Measurements from ENCODE around the gene AKR1A1.
A peak's percentile ranks its signal among the peaks of the same experiment; 100 is the strongest.
"Not testable (repeated sequence)": the region's sequence is repeated elsewhere in the genome, so short reads cannot be mapped to it uniquely, and the experiment has no call there.

The AKR1A1 gene

DNA sequence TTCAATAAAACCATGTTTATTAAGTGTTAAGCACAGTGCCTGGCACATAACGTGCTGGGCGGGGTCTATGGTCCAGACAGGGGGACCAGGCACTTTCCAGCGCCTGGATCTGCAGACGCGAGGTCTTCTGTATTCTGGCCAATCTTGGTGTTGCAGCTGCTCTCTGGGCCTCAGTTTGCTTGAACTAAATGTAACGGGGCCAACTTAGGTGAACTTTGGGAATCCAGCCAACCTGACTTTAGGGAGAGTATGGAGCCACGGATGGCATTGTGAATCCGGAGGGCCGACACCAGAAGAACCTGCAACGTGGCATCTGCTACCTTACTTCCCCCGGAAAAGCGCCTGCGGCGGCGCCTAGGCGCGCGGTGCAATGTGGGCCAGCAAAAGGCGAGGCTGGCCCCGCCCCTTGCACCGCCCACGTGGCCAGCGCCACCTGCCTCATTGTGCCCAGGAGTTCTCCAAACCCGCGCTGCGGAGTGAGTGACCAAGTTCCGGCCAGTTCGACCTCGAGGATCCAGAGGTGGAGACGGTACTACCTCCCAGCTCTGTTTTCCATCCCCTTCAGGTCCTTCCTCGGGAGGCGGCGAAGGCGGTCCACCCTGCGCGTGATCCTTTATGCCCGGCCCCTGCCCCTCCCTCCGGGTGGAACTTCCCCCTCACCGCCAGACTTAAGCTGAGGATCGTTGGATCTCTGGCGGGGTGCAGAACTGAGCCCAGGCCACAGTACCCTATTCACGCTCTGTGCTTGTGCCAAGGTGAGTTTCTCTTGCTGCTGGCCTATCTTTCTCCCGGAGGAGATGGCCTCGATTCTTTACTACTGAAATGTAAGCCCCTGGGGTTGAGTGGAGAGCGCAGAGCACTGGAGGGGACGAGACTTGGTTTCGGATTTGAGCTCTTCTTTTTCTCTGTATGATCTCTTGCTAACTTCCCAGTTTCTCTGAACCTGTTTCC lies at the start of gene AKR1A1:
TSS of gene AKR1A1 (plus strand) at position 426 of the 951 bp plus-strand sequence. CDS start 10,969 bp downstream, outside the sequence.
- Mint-ChIP-seq H3K27me3 (peaks cover 3% of the 10 kb centered on the region), H3K36me3 (ENCODE audit: low read depth) (peaks cover 51% of the 10 kb centered on the region), H3K27ac (peak within 1 kb of the TSS; percentile 96), H3K4me3 (peak within 1 kb of the TSS; percentile 93), H3K9me3 (no peaks in the 10 kb centered on the region), H3K4me1 (ENCODE audit: low read depth) (peaks cover 43% of the 10 kb centered on the region)
- intact Hi-C loops (cut with micrococcal nuclease), result loop anchor here (1.0 to 2.0 kb wide), 2 partner anchors 7 to 30 kb away; partner anchors contain the start of gene PRDX1

DNA sequence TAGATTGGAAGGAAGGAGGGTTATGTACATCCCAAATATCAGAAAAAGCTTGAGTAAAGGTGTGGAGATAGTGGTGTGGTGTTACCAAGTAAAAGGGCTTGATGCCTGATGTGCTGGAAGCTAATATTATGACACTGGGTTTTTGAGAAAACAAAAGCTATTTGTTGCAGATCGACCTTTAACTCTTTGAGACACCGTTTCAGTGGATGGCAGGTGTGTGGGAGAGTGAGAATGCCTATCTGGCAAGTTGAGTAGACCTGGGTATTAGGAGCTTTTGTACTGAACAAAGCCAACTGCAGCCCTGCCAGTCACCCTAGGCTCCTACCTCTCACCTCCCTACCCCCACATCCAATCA lies 49.1 kb upstream of the AKR1A1 start:
- H3K27me3 Mint-ChIP-seq, result no peaks in the 10 kb centered on the region
- H3K4me3 Mint-ChIP-seq, result no peak overlapping the region

DNA sequence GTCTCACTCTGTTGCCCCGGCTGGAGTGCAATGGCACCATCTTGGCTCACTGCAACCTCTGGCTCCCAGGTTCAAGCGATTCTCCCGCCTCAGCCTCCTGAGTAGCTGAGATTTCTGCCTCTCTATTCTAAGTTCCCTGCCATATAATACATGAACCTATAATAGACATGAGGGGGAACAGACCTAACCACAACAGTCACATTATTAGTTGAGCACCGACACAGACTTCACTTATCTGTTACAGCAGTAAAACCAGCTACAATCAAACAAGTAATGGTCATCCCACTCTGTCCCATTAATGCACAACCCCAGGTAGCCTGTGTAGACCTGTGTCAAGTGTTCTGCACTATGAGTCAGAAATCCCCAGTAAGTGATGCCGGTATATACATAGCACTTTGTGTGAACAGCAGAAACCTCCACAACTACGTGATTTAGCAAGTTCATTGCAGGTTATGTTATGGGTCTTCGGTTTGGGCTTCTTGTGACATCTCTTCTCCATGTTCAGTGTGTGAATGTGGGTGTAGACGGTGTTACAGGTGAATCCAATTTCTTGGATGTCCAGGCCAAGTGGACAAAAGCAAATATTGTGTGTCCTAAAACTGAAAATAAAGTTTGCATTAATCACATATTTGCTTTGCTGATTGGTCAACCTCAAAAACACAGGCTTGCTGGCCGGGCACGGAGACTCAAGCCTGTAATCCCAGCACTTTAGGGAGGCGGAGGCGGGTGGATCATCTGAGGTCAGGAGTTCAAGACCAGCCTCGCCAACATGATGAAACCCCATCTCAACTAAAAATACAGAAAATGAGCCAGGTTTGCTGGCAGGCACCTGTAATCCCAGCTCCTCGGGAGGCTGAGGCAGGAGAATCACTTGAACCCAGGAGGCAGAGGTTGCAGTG lies 46.9 kb upstream of the AKR1A1 start:
- H3K4me1 Mint-ChIP-seq (ENCODE audit: low read depth), result peaks cover 24% of the 10 kb centered on the region
- no peaks in the 10 kb centered on the region for H3K9me3 Mint-ChIP-seq
- intact Hi-C loops (cut with micrococcal nuclease), result loop anchor here (5.0 kb wide), 1 partner anchor 161 kb away; the partner anchor contains the start of genes MUTYH and TOE1
- H3K4me3 Mint-ChIP-seq, result no peak overlapping the region
- H3K27ac Mint-ChIP-seq, result no peak overlapping the region
- peaks cover 12% of the 10 kb centered on the region for H3K36me3 Mint-ChIP-seq (ENCODE audit: low read depth)
- no peaks in the 10 kb centered on the region for H3K27me3 Mint-ChIP-seq

More for the DNA sequence above, 49.1 kb upstream of the AKR1A1 start:
- Mint-ChIP-seq H3K4me1 (ENCODE audit: low read depth) (peaks cover 25% of the 10 kb centered on the region), H3K27ac (no peak overlapping the region), H3K36me3 (ENCODE audit: low read depth) (no peaks in the 10 kb centered on the region), H3K9me3 (no peaks in the 10 kb centered on the region)
- intact Hi-C loops (cut with micrococcal nuclease), result loop anchor here (5.0 kb wide), 1 partner anchor 159 kb away; the partner anchor contains the start of genes MUTYH and TOE1

DNA sequence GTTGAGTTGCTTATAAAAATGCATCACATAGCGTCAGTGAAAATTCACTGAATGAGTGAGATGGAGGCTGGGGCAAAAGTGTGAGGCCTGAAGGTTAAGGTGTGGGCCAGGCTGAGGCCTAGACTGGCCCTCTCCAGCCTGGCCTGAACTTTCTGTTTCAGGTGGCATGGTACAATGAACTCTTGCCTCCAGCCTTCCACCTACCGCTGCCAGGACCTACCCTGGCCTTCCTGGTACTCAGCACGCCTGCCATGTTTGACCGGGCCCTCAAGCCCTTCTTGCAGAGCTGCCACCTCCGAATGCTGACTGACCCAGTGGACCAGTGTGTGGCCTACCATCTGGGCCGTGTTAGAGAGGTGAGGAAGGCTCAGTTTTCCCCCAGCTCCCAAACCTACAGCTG lies 43.4 kb upstream of the AKR1A1 start:
- H3K4me3 Mint-ChIP-seq, result no peak overlapping the region
- H3K4me1 Mint-ChIP-seq (ENCODE audit: low read depth), result no peaks in the 10 kb centered on the region
- no peak overlapping the region for H3K27ac Mint-ChIP-seq
- H3K9me3 Mint-ChIP-seq, result no peaks in the 10 kb centered on the region
- intact Hi-C loops (cut with micrococcal nuclease), result no loop called here
- peaks cover 47% of the 10 kb centered on the region for H3K36me3 Mint-ChIP-seq (ENCODE audit: low read depth)
- H3K27me3 Mint-ChIP-seq, result no peaks in the 10 kb centered on the region

DNA sequence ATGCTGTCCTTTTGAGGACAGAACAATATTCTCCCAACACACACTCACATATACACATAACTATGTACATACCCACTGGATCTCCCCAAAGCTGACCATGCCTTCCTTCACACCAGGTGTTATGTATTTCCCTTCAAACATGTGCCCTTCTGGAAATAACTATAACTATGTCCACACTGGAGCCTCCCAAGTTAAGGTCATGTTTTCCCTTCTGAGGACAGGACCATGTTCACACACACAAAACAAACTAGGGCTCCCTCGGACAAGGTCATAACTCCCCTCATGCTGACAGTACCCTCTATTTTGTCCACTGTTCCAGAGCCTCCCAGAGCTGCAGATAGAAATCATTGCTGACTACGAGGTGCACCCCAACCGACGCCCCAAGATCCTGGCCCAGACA lies 42.7 kb upstream of the AKR1A1 start:
- Mint-ChIP-seq H3K27ac (no peak overlapping the region), H3K36me3 (ENCODE audit: low read depth) (peaks cover 54% of the 10 kb centered on the region), H3K27me3 (no peaks in the 10 kb centered on the region), H3K9me3 (no peaks in the 10 kb centered on the region), H3K4me1 (ENCODE audit: low read depth) (peaks cover 4% of the 10 kb centered on the region), H3K4me3 (no peak overlapping the region)
- intact Hi-C loops (cut with micrococcal nuclease), result no loop called here

DNA sequence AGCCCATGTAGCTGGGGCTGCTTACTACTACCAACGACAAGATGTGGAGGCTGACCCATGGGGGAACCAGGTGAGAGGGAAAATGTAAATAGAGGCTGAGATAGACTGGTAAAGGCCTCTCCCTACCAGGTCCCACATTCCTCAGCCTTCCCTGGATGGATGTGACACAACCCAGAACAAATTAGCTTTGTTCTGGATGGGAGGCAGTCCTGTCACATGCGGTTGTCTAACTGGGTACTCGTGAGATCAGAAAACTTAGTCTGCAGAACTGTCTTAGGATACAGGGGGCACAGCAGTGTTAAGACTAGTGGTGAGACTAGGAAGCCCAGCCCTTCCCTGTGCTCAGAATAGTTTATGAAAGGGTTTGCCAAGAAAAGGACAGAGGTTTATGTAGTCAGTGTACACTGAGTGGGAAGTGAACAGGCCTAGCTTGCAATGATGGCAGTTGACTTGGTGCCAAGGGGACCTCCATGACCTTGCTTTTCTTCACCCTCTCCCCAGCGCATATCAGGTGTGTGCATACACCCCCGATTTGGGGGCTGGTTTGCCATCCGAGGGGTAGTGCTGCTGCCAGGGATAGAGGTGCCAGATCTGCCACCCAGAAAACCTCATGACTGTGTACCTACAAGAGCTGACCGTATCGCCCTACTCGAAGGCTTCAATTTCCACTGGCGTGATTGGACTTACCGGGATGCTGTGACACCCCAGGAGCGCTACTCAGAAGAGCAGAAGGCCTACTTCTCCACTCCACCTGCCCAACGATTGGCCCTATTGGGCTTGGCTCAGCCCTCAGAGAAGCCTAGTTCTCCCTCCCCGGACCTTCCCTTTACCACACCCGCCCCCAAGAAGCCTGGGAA lies 42.1 kb upstream of the AKR1A1 start:
- H3K27me3 Mint-ChIP-seq, result no peaks in the 10 kb centered on the region
- peaks cover 5% of the 10 kb centered on the region for H3K4me1 Mint-ChIP-seq (ENCODE audit: low read depth)
- H3K36me3 Mint-ChIP-seq (ENCODE audit: low read depth), result peaks cover 60% of the 10 kb centered on the region
- intact Hi-C loops (cut with micrococcal nuclease), result no loop called here
- no peak overlapping the region for H3K4me3 Mint-ChIP-seq
- no peaks in the 10 kb centered on the region for H3K9me3 Mint-ChIP-seq
- no peak overlapping the region for H3K27ac Mint-ChIP-seq

DNA sequence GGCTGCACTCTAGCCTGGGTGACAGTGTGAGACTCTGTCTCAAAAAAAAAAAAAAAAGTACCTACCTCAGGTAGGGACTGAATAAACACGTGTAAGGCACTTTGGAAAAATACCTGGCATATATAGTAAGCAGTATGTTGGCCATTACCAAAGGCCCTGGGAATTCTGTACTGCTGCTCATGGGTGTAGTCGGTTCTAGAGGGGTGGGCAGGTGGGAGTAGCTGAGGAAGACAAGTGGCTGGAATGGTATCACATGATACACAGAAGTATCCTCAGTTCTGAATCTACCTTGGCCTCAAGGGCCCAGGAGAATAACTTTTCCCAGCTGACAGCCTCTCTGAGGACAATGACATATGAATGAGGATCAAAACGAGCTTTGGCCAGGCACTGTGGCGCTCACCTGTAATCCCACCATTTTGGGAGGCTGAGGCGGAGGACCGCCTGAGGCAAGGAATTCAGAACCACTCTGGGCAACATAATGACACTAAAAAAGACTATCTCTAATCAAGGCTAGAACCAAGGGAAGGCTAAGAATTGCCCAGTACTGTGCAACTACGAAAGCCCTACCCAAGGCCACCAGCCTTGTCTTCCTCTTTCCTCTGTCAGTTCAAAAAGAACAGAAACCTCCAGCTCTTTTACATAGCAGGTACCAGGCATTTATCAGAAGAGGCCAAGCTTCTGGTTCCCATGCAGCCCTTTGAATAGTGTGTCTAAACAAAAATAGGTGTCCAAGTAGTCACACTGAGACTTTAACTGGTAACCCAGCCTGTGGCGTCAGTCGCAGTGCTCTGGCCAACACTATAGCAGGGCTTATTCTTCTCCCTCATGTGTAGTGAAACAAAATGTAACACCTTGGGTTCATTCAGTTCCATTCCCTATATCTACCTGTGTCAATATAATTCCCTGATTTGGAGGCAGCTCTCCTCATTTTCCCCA lies 40.3 kb upstream of the AKR1A1 start:
- intact Hi-C loops (cut with micrococcal nuclease), result no loop called here
- Mint-ChIP-seq H3K27me3 (no peaks in the 10 kb centered on the region), H3K9me3 (no peaks in the 10 kb centered on the region), H3K27ac (peak overlapping the region; percentile 16), H3K36me3 (ENCODE audit: low read depth) (peaks cover 78% of the 10 kb centered on the region), H3K4me1 (ENCODE audit: low read depth) (peaks cover 21% of the 10 kb centered on the region), H3K4me3 (no peak overlapping the region)

DNA sequence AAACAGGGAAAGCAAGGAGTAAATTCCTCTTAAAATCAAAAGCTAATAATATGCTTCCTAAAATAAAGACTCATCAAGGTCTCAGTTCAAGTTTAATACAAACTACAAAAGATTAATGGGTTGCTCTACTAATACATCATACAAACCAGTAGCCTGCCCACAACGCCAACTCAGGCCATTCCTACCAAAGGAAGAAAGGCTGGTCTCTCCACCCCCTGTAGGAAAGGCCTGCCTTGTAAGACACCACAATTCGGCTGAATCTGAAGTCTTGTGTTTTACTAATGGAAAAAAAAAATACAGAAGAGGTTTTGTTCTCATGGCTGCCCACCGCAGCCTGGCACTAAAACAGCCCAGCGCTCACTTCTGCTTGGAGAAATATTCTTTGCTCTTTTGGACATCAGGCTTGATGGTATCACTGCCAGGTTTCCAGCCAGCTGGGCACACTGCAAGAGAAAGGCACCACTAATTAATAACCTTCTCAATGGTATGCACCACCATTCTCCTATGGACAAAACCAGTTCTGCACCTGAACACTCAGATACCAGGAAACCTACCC lies 39.6 kb upstream of the AKR1A1 start:
- Mint-ChIP-seq H3K27ac (peak overlapping the region; percentile 16), H3K9me3 (no peaks in the 10 kb centered on the region), H3K4me1 (ENCODE audit: low read depth) (peaks cover 28% of the 10 kb centered on the region), H3K36me3 (ENCODE audit: low read depth) (peaks cover 86% of the 10 kb centered on the region), H3K27me3 (no peaks in the 10 kb centered on the region), H3K4me3 (no peak overlapping the region)
- intact Hi-C loops (cut with micrococcal nuclease), result no loop called here

DNA sequence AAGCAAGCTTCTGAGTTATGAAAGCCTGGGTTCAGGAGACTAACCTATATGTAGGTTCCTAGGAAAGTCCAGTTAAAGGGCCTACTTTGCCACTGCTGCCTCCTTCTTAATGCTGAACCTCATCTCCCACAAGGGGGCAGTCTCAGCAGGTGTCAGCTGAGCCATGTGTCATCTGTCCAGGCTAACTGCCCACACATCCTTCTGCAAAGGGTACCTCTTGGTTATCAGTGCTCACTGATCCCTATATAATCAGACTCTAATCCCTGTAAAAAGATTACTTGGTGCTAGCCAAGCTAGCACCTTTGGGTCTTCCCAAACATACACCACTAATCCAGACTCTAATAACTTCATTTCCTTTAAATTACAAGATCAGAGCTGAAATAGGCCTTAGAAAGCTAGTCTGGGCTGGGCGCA lies 38.0 kb upstream of the AKR1A1 start:
- intact Hi-C loops (cut with micrococcal nuclease), result loop anchor here (1.0 kb wide), 1 partner anchor 58 kb away; no protein-coding TSS in a partner anchor
- Mint-ChIP-seq H3K9me3 (no peaks in the 10 kb centered on the region), H3K27ac (no peak overlapping the region), H3K4me1 (ENCODE audit: low read depth) (peaks cover 41% of the 10 kb centered on the region), H3K4me3 (no peak overlapping the region), H3K27me3 (no peaks in the 10 kb centered on the region), H3K36me3 (ENCODE audit: low read depth) (peaks cover 100% of the 10 kb centered on the region)

DNA sequence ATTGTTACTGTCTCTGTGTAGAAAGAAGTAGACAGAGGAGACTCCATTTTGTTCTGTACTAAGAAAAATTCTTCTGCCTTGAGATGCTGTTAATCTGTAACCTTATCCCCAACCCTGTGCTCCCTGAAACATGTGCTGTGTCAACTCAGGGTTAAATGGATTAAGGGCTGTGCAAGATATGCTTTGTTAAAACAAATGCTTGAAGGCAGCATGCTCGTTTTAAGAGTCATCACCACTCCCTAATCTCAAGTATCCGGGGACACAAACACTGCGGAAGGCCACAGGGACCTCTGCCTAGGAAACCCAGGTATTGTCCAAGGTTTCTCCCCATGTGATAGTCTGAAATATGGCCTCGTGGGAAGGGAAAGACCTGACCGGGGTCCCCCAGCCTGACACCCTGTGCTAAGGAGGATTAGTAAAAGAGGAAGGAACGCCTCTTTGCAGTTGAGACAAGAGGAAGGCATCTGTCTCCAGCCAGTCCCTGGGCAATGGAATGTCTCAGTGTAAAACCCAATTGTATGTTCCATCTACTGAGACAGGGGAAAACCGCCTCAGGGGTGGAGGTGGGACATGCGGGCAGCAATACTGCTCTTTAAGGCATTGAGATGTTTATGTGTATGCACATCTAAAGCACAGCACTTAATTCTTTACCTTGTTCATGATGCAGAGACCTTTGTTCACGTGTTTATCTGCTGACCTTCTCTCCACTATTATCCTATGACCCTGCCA lies 36.9 kb upstream of the AKR1A1 start:
- H3K27ac Mint-ChIP-seq; H3K27me3 Mint-ChIP-seq; intact Hi-C loops (cut with micrococcal nuclease); H3K9me3 Mint-ChIP-seq; H3K4me3 Mint-ChIP-seq: not testable (repeated sequence)
- Mint-ChIP-seq H3K36me3 (ENCODE audit: low read depth) (peaks cover 100% of the 10 kb centered on the region), H3K4me1 (ENCODE audit: low read depth) (peaks cover 46% of the 10 kb centered on the region)

DNA sequence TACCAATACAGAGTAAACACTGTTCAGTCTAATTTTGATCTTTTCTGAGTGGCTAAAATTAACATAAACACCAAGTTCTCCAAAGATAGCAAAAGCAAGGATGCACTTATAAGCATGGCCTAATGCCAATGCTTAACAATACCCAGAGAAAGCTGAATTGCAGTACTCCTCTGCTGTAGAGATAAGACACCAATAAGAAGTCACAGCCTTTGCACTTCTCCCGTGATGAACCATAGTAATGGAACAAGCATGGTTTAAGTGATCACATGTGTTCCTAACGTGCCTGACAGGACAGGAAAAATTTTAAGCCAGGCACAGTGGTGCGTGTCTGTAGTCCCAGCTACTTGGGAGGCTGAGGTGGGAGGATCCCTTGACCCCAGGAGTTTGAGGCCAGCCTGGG lies 34.6 kb upstream of the AKR1A1 start:
- Mint-ChIP-seq H3K4me3 (no peak overlapping the region), H3K27me3 (no peaks in the 10 kb centered on the region), H3K9me3 (no peaks in the 10 kb centered on the region), H3K4me1 (ENCODE audit: low read depth) (peaks cover 60% of the 10 kb centered on the region), H3K36me3 (ENCODE audit: low read depth) (peaks cover 99% of the 10 kb centered on the region), H3K27ac (no peak overlapping the region)
- intact Hi-C loops (cut with micrococcal nuclease), result loop anchor here (1.0 kb wide), 1 partner anchor 38 kb away; no protein-coding TSS in a partner anchor
